HEK293 (cell line): Measurements from ENCODE around the gene RRAGC.
A peak's percentile ranks its signal among the peaks of the same experiment; 100 is the strongest.

ENCODE experiments used
- CTCF ChIA-PET: fragments of 350-600 bp; formaldehyde crosslinking; extraction: SDS; loops from one replicate; lab custom pipeline; 2021; ENCODE audit warnings: antibody characterized with exemption; lab: Yijun Ruan, JAX
- POLR2A ChIA-PET: fragments of 300-600 bp; formaldehyde crosslinking; extraction: SDS; loops from one replicate; lab custom pipeline; 2020; ENCODE audit warnings: antibody characterized with exemption, inconsistent platforms; lab: Yijun Ruan, JAX
- H3K27ac ChIP-seq: fragments of 200-500 bp; sonication (Bioruptor generic); 2 replicates; pipeline ENCODE4 v1.5.1; 2014; ENCODE audit warnings: low read depth, low read length, control low read depth, inconsistent platforms; ENCODE audit errors: extremely low read depth
- H3K36me3 ChIP-seq, 2 experiments: fragments of 200-500 bp in 1 of 2; sonication (Bioruptor generic) in 1 of 2; 1 replicate in 1 of 2; 2 replicates in 1 of 2; pipeline ENCODE4 v1.5.1; 2014 to 2017; ENCODE audit warnings: inconsistent platforms in 2 of 2, low read length in 2 of 2; ENCODE audit not compliant: control insufficient read depth in 2 of 2, insufficient read depth in 1 of 2
- H3K4me1 ChIP-seq: fragments of 200-500 bp; sonication (Bioruptor generic); 2 replicates; pipeline ENCODE4 v1.5.1; 2014; ENCODE audit warnings: mild to moderate bottlenecking, low read length, inconsistent platforms; ENCODE audit not compliant: control insufficient read depth, insufficient read depth
- H3K4me3 ChIP-seq: 2 replicates; pipeline ENCODE4 v1.5.1; 2011; ENCODE audit warnings: low read depth, mild to moderate bottlenecking, control low read depth, low read length, moderate library complexity
- H3K9me3 ChIP-seq: fragments of 200-500 bp; sonication (Bioruptor generic); 2 replicates; pipeline ENCODE4 v1.5.1; 2014; ENCODE audit warnings: low read depth, low read length, inconsistent platforms; ENCODE audit not compliant: control insufficient read depth, insufficient read depth
- PRDM2 ChIP-seq: fragments of 450-650 bp; formaldehyde crosslinking; IDR thresholded peaks from 2 replicates; pipeline ENCODE4 v1.5.1; 2016; ENCODE audit warnings: missing biosample characterization, missing genetic modification characterization, borderline replicate concordance
- SETDB1 ChIP-seq: IDR thresholded peaks from one replicate; pipeline ENCODE4 v1.6.1; 2017; ENCODE audit warnings: mild to moderate bottlenecking, low read length, moderate library complexity, mixed read lengths; ENCODE audit not compliant: insufficient read length
- ZBTB44 ChIP-seq: fragments of 450-650 bp; IDR thresholded peaks from 2 replicates; pipeline ENCODE4 v1.5.1; 2018; ENCODE audit warnings: missing biosample characterization, mild to moderate bottlenecking, missing genetic modification characterization
- ZFP37 ChIP-seq: fragments of 450-650 bp; formaldehyde crosslinking; IDR thresholded peaks from 2 replicates; pipeline ENCODE4 v1.5.1; 2016; ENCODE audit warnings: missing biosample characterization, missing genetic modification characterization
- ZNF10 ChIP-seq: fragments of 450-650 bp; formaldehyde crosslinking; IDR thresholded peaks from 2 replicates; pipeline ENCODE4 v1.5.1; 2017; ENCODE audit warnings: missing biosample characterization, missing genetic modification characterization
- ZNF114 ChIP-seq: fragments of 450-650 bp; formaldehyde crosslinking; IDR thresholded peaks from 2 replicates; pipeline ENCODE4 v1.5.0; 2017; ENCODE audit warnings: missing biosample characterization, missing genetic modification characterization
- ZNF16 ChIP-seq: fragments of 450-650 bp; formaldehyde crosslinking; IDR thresholded peaks from 2 replicates; pipeline ENCODE4 v1.5.1; 2016; ENCODE audit warnings: low read depth, missing biosample characterization, missing genetic modification characterization
- ZNF174 ChIP-seq: fragments of 450-650 bp; formaldehyde crosslinking; IDR thresholded peaks from 2 replicates; pipeline ENCODE4 v1.5.0; 2017; ENCODE audit warnings: missing biosample characterization, mild to moderate bottlenecking, missing genetic modification characterization
- ZNF350 ChIP-seq: fragments of 450-650 bp; formaldehyde crosslinking; IDR thresholded peaks from 2 replicates; pipeline ENCODE4 v1.5.0; 2017; ENCODE audit warnings: missing biosample characterization, mild to moderate bottlenecking, missing genetic modification characterization
- ZNF37A ChIP-seq: fragments of 450-650 bp; IDR thresholded peaks from 2 replicates; pipeline ENCODE4 v1.5.1; 2018; ENCODE audit warnings: missing biosample characterization, missing genetic modification characterization
- ZNF510 ChIP-seq: fragments of 450-650 bp; formaldehyde crosslinking; IDR thresholded peaks from 2 replicates; pipeline ENCODE4 v1.5.1; 2018; ENCODE audit warnings: mild to moderate bottlenecking, missing genetic modification characterization, missing biosample characterization; ENCODE audit not compliant: insufficient replicate concordance
- ZNF561 ChIP-seq: fragments of 450-650 bp; IDR thresholded peaks from 2 replicates; pipeline ENCODE4 v1.5.1; 2018; ENCODE audit warnings: missing biosample characterization, missing genetic modification characterization, borderline replicate concordance
- ZNF624 ChIP-seq: fragments of 450-650 bp; formaldehyde crosslinking; IDR thresholded peaks from 2 replicates; pipeline ENCODE4 v1.5.1; 2017; ENCODE audit warnings: missing biosample characterization, missing genetic modification characterization
- ZNF626 ChIP-seq: fragments of 450-650 bp; sonication (Bioruptor Pico); formaldehyde crosslinking; IDR thresholded peaks from 2 replicates; pipeline ENCODE4 v1.5.1; 2018; ENCODE audit warnings: missing biosample characterization, missing genetic modification characterization, inconsistent platforms
- ZNF664 ChIP-seq: fragments of 450-650 bp; formaldehyde crosslinking; IDR thresholded peaks from 2 replicates; pipeline ENCODE4 v1.5.1; 2016; ENCODE audit warnings: missing biosample characterization, missing genetic modification characterization
- TF ChIP-seq, protein P1 (sequence below): fragments of 450-650 bp; formaldehyde crosslinking; IDR thresholded peaks from 2 replicates; pipeline ENCODE4 v1.5.0; 2017; ENCODE audit warnings: missing biosample characterization, missing genetic modification characterization, borderline replicate concordance
- TF ChIP-seq, protein P2 (sequence below): fragments of 450-650 bp; formaldehyde crosslinking; IDR thresholded peaks from 2 replicates; pipeline ENCODE4 v1.5.1; 2016; ENCODE audit warnings: missing biosample characterization, missing genetic modification characterization

The RRAGC gene

DNA sequence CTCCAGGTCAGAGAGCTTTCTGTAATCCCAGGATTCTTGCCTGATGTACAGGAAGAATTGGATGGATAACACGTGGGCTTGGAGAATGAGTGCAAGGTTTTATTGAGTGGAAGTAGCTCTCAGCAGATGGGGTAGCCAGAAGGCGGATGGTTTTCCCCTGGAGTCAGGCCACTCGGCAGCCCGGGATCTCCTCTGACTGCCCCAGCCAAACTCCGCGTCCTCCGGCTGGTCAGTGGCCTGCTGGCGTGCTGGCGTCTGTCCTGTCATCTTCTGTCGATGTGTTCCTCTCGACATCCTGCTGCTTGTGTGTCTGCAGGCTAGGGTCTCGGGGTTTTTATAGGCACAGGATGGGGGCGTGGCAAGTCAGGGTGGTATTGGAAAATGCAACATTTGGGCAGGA is 49.2 kb upstream of the RRAGC start:
- POLR2A ChIA-PET: no interaction called here

DNA sequence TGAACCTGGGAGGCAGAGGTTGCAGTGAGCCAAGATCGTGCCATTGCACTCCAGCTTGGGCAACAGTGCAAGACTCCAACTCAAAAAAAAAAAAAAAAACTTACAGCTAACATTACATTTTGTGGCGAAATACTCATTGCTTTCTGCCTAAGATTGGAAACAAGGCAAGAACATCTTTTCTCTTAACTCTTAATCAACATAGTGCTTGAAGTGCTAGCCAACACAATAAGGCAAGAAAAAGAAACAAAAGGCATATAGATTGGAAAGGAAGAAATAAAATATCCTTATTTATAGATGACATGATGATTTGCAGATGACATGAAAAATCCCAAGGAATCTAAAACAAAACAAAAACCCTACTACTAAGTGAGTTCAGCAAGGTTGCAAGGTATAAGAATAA is 46.4 kb upstream of the RRAGC start:
- Histone ChIP-seq H3K4me1 (no peaks in the 10 kb centered on the region), H3K9me3 (no peaks in the 10 kb centered on the region), H3K4me3 (no peak overlapping the region), H3K27ac (no peak overlapping the region), H3K36me3 (no peaks in the 10 kb centered on the region)
- ChIA-PET POLR2A (no interaction called here), CTCF (interaction anchor here (0.7 kb wide), 1 partner anchor 71 kb away, joined by 4 read pairs; no protein-coding TSS in a partner anchor)
- TF ChIP-seq SETDB1: peak; percentile 83
- TF ChIP-seq ZNF664 (tag by site-specific recombination): no peak
- TF ChIP-seq ZFP37 (tag by site-specific recombination): no peak
- TF ChIP-seq, all 188 proteins: peak for 1

More for the DNA sequence above, 49.2 kb upstream of the RRAGC start:
- CTCF ChIA-PET: no interaction called here
- H3K9me3 ChIP-seq: no peaks in the 10 kb centered on the region
- no peaks in the 10 kb centered on the region for H3K36me3 ChIP-seq
- H3K4me1 ChIP-seq: no peaks in the 10 kb centered on the region
- no peak overlapping the region for H3K27ac ChIP-seq
- no peak overlapping the region for H3K4me3 ChIP-seq
- no peak for TF ChIP-seq ZNF510 (tag by site-specific recombination)
- TF ChIP-seq, protein P1, sequence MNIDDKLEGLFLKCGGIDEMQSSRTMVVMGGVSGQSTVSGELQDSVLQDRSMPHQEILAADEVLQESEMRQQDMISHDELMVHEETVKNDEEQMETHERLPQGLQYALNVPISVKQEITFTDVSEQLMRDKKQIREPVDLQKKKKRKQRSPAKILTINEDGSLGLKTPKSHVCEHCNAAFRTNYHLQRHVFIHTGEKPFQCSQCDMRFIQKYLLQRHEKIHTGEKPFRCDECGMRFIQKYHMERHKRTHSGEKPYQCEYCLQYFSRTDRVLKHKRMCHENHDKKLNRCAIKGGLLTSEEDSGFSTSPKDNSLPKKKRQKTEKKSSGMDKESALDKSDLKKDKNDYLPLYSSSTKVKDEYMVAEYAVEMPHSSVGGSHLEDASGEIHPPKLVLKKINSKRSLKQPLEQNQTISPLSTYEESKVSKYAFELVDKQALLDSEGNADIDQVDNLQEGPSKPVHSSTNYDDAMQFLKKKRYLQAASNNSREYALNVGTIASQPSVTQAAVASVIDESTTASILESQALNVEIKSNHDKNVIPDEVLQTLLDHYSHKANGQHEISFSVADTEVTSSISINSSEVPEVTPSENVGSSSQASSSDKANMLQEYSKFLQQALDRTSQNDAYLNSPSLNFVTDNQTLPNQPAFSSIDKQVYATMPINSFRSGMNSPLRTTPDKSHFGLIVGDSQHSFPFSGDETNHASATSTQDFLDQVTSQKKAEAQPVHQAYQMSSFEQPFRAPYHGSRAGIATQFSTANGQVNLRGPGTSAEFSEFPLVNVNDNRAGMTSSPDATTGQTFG: no peak
- TF ChIP-seq ZNF350 (tag by site-specific recombination): no peak
- TF ChIP-seq ZBTB44 (tag by site-specific recombination): no peak
- TF ChIP-seq PRDM2 (tag by site-specific recombination): no peak

DNA sequence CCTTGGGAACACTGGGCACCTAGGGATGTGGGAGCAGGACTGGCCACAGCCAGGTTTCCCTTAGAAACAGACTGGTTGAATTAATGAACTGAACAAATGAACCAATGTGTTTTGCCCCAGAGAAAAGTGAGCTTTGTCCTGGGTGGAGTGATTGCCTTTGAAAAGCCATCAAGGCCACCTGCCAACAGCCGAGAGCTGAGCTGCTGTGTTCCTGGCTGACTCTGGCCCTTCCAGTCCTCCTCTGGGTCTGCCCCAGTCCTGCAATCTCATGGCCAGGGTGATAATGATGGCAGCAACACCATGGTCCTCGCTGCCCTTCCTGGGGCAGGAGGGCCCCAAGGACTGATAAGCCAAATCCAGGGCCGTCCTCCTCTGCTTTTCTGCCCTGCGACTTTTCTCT is 40.0 kb upstream of the RRAGC start:
- CTCF ChIA-PET: no interaction called here
- TF ChIP-seq ZNF626 (tag by site-specific recombination) (no peak), ZNF114 (no peak), ZNF624 (tag by site-specific recombination) (no peak), ZNF10 (tag by site-specific recombination) (no peak), ZNF561 (tag by site-specific recombination) (no peak), ZNF37A (tag by site-specific recombination) (no peak), ZNF16 (tag by site-specific recombination) (no peak), ZNF174 (tag by site-specific recombination) (no peak)
- TF ChIP-seq, protein P2, sequence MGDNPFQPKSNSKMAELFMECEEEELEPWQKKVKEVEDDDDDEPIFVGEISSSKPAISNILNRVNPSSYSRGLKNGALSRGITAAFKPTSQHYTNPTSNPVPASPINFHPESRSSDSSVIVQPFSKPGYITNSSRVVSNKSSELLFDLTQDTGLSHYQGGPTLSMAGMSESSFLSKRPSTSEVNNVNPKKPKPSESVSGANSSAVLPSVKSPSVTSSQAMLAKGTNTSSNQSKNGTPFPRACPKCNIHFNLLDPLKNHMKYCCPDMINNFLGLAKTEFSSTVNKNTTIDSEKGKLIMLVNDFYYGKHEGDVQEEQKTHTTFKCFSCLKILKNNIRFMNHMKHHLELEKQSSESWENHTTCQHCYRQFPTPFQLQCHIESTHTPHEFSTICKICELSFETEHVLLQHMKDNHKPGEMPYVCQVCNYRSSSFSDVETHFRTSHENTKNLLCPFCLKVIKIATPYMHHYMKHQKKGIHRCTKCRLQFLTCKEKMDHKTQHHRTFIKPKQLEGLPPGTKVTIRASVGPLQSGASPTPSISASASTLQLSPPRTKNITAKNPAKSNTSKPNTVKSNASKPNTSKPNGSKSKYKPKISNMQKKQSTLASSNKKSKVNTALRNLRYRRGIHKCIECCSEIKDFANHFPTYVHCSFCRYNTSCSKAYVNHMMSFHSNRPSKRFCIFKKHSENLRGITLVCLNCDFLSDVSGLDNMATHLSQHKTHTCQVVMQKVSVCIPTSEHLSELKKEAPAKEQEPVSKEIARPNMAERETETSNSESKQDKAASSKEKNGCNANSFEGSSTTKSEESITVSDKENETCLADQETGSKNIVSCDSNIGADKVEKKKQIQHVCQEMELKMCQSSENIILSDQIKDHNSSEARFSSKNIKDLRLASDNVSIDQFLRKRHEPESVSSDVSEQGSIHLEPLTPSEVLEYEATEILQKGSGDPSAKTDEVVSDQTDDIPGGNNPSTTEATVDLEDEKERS: no peak

More for the DNA sequence above, 40.0 kb upstream of the RRAGC start:
- Histone ChIP-seq H3K27ac (no peak overlapping the region), H3K9me3 (no peaks in the 10 kb centered on the region), H3K4me3 (no peak overlapping the region), H3K4me1 (no peaks in the 10 kb centered on the region), H3K36me3 (no peaks in the 10 kb centered on the region)
- POLR2A ChIA-PET: no interaction called here
